ENCODE data around the gene MINDY4. TPM values are rescaled to one million over a fixed set of nuclear protein-coding genes. Genes with fewer than 3 reads are reported as not detected.

MINDY4 gene
- total RNA-seq, 1 experiment from 2014 or later, result 1.8 TPM

DNA sequence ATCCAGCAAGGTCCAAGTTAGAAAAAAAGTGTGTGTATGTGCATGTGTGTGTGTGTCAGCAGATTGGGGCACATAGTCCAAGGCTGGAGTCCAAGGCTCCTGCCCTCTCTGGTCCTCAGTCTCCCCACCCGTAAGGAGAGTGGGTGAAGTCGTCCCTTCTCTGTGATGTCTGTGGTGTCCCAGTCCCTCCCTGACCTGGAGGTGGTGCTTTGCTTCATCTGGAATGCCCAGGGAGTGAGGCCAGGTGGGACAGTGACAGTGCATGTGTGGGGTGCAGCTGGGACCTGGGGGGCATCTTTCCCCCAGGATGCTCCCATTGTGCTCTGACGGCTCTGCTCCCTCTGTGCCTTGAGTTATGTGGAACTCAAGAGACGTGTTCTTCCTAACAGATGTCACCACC, 158.5 kb downstream of the MINDY4 start (continued):
- TF ChIP-seq FOXJ3 (CRISPR knock-in tag; IDR thresholded peaks at IDR 0.05; ENCODE audit: borderline replicate concordance) (no peak), ZNF232 (CRISPR knock-in tag; IDR thresholded peaks at IDR 0.05) (no peak), JAZF1 (CRISPR knock-in tag; IDR thresholded peaks at IDR 0.05) (no peak), NR2C2 (CRISPR knock-in tag; IDR thresholded peaks at IDR 0.05) (no peak), TEAD1 (CRISPR knock-in tag; IDR thresholded peaks at IDR 0.05) (no peak)
- TF ChIP-seq, protein P1, sequence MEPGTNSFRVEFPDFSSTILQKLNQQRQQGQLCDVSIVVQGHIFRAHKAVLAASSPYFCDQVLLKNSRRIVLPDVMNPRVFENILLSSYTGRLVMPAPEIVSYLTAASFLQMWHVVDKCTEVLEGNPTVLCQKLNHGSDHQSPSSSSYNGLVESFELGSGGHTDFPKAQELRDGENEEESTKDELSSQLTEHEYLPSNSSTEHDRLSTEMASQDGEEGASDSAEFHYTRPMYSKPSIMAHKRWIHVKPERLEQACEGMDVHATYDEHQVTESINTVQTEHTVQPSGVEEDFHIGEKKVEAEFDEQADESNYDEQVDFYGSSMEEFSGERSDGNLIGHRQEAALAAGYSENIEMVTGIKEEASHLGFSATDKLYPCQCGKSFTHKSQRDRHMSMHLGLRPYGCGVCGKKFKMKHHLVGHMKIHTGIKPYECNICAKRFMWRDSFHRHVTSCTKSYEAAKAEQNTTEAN (CRISPR knock-in tag; IDR thresholded peaks at IDR 0.05), result no peak
- TF ChIP-seq, protein P2, sequence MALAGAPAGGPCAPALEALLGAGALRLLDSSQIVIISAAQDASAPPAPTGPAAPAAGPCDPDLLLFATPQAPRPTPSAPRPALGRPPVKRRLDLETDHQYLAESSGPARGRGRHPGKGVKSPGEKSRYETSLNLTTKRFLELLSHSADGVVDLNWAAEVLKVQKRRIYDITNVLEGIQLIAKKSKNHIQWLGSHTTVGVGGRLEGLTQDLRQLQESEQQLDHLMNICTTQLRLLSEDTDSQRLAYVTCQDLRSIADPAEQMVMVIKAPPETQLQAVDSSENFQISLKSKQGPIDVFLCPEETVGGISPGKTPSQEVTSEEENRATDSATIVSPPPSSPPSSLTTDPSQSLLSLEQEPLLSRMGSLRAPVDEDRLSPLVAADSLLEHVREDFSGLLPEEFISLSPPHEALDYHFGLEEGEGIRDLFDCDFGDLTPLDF (CRISPR knock-in tag; IDR thresholded peaks at IDR 0.05), result no peak
- TF ChIP-seq, protein P3, sequence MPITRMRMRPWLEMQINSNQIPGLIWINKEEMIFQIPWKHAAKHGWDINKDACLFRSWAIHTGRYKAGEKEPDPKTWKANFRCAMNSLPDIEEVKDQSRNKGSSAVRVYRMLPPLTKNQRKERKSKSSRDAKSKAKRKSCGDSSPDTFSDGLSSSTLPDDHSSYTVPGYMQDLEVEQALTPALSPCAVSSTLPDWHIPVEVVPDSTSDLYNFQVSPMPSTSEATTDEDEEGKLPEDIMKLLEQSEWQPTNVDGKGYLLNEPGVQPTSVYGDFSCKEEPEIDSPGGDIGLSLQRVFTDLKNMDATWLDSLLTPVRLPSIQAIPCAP (CRISPR knock-in tag; IDR thresholded peaks at IDR 0.05), result no peak

DNA sequence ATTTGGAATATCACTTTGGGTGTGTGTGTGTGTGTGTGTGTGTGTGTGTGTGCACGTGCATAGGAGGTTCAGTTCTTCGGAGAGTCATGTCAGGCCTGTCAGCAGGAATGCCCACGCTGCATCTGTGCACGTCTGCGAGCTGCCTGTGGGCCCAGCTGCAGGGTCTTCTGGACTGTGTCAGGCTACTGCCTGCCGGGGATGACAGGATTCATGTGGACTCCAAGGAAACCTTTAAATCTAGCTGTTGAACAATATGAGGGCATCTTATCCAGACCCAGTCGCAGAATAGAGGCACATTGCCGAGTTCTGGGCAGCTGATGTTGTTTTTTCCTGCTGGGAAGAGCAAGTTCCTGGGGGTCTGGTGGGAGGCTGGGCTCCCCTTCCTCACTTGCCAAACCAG, 159.4 kb downstream of the MINDY4 start:
- H3K27me3 Mint-ChIP-seq (ENCODE audit: low read depth), result peaks cover 9% of the 10 kb centered on the region
- H3K36me3 Mint-ChIP-seq, result no peaks in the 10 kb centered on the region
- ChIA-PET CTCF (interaction anchor here (1.7 to 2.8 kb wide), 3 partner anchors 8 to 192 kb away, joined by 5 to 19 read pairs (median 8); no protein-coding TSS in a partner anchor), POLR2A (no interaction called here)
- no peak for ATAC-seq
- no peak for TF ChIP-seq JAZF1 (CRISPR knock-in tag; IDR thresholded peaks at IDR 0.05)
- TF ChIP-seq, protein P4, sequence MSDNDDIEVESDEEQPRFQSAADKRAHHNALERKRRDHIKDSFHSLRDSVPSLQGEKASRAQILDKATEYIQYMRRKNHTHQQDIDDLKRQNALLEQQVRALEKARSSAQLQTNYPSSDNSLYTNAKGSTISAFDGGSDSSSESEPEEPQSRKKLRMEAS (CRISPR knock-in tag; IDR thresholded peaks at IDR 0.05), result no peak
- TF ChIP-seq ZNF138 (CRISPR knock-in tag; conservative IDR thresholded peaks at IDR 0.05), result no peak
- no peak for TF ChIP-seq ZNF416 (CRISPR knock-in tag; IDR thresholded peaks at IDR 0.05)
- TF ChIP-seq ATF1 (CRISPR knock-in tag; IDR thresholded peaks at IDR 0.05), result no peak
- no peak for TF ChIP-seq KAT7 (CRISPR knock-in tag; IDR thresholded peaks at IDR 0.05; ENCODE audit: borderline replicate concordance)
- no peak for TF ChIP-seq TCF7 (CRISPR knock-in tag; IDR thresholded peaks at IDR 0.05; ENCODE audit: low read depth)
- no peak for TF ChIP-seq ZNF317 (CRISPR knock-in tag; IDR thresholded peaks at IDR 0.05; ENCODE audit: borderline replicate concordance, low read depth)
- TF ChIP-seq, protein P2 (CRISPR knock-in tag; IDR thresholded peaks at IDR 0.05), result no peak
- TF ChIP-seq HMGA2 (CRISPR knock-in tag; IDR thresholded peaks at IDR 0.05), result no peak
- TF ChIP-seq GRHL2 (CRISPR knock-in tag; IDR thresholded peaks at IDR 0.05; ENCODE audit: insufficient replicate concordance, severe bottlenecking), result no peak
- no peak for TF ChIP-seq NFATC4 (CRISPR knock-in tag; IDR thresholded peaks at IDR 0.05)
- TF ChIP-seq, protein P5, sequence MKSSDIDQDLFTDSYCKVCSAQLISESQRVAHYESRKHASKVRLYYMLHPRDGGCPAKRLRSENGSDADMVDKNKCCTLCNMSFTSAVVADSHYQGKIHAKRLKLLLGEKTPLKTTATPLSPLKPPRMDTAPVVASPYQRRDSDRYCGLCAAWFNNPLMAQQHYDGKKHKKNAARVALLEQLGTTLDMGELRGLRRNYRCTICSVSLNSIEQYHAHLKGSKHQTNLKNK (CRISPR knock-in tag; IDR thresholded peaks at IDR 0.05), result no peak
- TF ChIP-seq RELA (CRISPR knock-in tag; IDR thresholded peaks at IDR 0.05; ENCODE audit: borderline replicate concordance), result no peak
- TF ChIP-seq, protein P6, sequence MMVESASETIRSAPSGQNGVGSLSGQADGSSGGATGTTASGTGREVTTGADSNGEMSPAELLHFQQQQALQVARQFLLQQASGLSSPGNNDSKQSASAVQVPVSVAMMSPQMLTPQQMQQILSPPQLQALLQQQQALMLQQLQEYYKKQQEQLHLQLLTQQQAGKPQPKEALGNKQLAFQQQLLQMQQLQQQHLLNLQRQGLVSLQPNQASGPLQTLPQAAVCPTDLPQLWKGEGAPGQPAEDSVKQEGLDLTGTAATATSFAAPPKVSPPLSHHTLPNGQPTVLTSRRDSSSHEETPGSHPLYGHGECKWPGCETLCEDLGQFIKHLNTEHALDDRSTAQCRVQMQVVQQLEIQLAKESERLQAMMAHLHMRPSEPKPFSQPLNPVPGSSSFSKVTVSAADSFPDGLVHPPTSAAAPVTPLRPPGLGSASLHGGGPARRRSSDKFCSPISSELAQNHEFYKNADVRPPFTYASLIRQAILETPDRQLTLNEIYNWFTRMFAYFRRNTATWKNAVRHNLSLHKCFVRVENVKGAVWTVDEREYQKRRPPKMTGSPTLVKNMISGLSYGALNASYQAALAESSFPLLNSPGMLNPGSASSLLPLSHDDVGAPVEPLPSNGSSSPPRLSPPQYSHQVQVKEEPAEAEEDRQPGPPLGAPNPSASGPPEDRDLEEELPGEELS (CRISPR knock-in tag; IDR thresholded peaks at IDR 0.05), result no peak
- H3K27ac Mint-ChIP-seq, result no peak overlapping the region
- H3K4me3 Mint-ChIP-seq, result no peak overlapping the region
- DNase-seq (ENCODE audit: low spot score), result no peak
- peaks cover 13% of the 10 kb centered on the region for H3K9me3 Mint-ChIP-seq
- H3K4me1 Mint-ChIP-seq, result 0 out of 2 replicates have a peak, but pooled peaks cover 4% of the 10 kb centered on the region

Measured in WTC11 (cell line).